ENCODE results near the gene HRH2. TPM values are rescaled to one million over a fixed set of nuclear protein-coding genes. Genes with fewer than 3 reads are reported as not detected.
A peak's percentile ranks its signal among the peaks of the same experiment; 100 is the strongest.

HRH2 gene
- total and polyA plus RNA-seq, 8 donors: 0.58 to 44.6 (median 4.6) TPM

DNA sequence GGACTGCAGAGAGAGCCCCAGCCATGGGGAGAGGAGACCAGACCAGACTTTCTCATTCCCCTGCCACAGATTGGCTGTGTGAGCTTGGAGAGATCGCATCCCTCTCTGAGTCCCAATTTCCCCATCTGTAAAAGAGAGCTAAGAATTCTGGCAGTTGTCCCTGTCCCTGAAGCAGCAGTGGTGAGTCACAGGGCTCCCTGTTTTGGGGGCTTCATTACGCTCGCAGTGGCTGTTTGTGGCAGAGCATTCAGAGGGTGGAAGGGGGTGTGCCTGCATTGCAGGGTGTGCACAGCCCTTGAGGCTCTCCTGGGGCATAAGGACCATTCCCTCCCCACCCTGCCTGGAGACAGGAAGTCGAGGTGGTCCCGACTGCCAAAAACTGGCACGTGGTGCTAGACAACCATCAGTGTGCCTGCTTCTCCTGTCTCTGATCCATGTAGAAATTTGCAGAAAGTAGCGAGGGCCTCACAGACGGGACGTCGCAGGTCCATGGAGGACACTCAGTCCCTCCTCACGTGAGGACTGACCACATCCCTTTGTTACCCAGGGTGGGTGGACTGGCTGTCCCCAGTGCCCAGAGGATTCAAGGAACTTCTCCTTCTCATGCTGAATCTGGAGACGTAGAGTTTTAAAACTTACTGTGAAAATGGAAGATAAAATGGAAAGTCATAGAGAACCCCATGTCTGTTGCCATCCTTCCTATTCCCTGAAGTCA lies 35.3 kb downstream of the HRH2 start:
- Histone ChIP-seq H3K36me3 (no peaks in the 10 kb centered on the region), H3K27ac (peak overlapping the region in 4 of 5 donors; percentile 1 to 74 (median 52))
- intact Hi-C loops (cut with DNase I; ENCODE audit: low total_unique reads): no loop called here

DNA sequence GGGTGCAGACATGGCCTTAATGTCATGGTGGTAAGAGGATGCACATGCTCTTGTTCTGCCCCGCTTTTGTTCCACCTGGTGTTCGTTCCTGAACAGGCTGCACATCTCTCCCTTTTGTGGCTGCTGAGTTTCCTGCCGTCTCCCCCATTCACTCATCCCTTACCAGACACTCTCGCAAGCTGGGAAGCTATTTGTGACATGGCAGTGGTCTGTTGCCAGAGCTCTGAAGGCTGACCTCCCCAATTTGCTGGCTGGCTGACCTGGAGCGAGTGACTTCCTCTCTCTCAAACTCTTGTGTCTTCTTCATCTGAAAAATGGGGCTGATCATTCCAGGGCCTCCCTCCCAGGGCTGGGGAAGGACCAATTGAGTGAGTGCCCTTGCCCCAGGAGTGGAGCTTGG lies 35.9 kb downstream of the HRH2 start:
- H3K27ac ChIP-seq: peak overlapping the region in 3 of 5 donors; percentile 1 to 74 (median 69)
- DNase-seq: no peak
- TF ChIP-seq, protein P1, sequence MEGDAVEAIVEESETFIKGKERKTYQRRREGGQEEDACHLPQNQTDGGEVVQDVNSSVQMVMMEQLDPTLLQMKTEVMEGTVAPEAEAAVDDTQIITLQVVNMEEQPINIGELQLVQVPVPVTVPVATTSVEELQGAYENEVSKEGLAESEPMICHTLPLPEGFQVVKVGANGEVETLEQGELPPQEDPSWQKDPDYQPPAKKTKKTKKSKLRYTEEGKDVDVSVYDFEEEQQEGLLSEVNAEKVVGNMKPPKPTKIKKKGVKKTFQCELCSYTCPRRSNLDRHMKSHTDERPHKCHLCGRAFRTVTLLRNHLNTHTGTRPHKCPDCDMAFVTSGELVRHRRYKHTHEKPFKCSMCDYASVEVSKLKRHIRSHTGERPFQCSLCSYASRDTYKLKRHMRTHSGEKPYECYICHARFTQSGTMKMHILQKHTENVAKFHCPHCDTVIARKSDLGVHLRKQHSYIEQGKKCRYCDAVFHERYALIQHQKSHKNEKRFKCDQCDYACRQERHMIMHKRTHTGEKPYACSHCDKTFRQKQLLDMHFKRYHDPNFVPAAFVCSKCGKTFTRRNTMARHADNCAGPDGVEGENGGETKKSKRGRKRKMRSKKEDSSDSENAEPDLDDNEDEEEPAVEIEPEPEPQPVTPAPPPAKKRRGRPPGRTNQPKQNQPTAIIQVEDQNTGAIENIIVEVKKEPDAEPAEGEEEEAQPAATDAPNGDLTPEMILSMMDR (IDR thresholded peaks at IDR 0.05): no peak
- TF ChIP-seq POLR2A (IDR thresholded peaks at IDR 0.05) (no peak), EP300 (IDR thresholded peaks at IDR 0.05) (no peak), POLR2AphosphoS5 (IDR thresholded peaks at IDR 0.05) (no peak)
- H3K9me3 ChIP-seq: no peaks in the 10 kb centered on the region
- no peaks in the 10 kb centered on the region for H3K27me3 ChIP-seq
- no peaks in the 10 kb centered on the region for H3K36me3 ChIP-seq
- 70 to 86% (median 81%) methylated on average over 5 of the region's 5 CpGs for WGBS, 5 donors
- peaks cover 4 to 74% (median 15%) of the 10 kb centered on the region in 4 donors for H3K4me1 ChIP-seq
- H3K4me3 ChIP-seq: no peak overlapping the region
- intact Hi-C loops (cut with DNase I; ENCODE audit: low total_unique reads): no loop called here

More for the DNA sequence above, 35.3 kb downstream of the HRH2 start:
- Histone ChIP-seq H3K9me3 (no peaks in the 10 kb centered on the region), H3K4me1 (peaks cover 9 to 80% (median 21%) of the 10 kb centered on the region in 4 donors), H3K4me3 (no peak overlapping the region), H3K27me3 (no peaks in the 10 kb centered on the region)
- WGBS, 5 donors: 57 to 91% (median 76%) methylated on average over 12 of the region's 12 CpGs
- TF ChIP-seq POLR2A (IDR thresholded peaks at IDR 0.05) (no peak), POLR2AphosphoS5 (IDR thresholded peaks at IDR 0.05) (no peak), EP300 (IDR thresholded peaks at IDR 0.05) (no peak)
- TF ChIP-seq, protein P1 (IDR thresholded peaks at IDR 0.05): no peak
- no peak for DNase-seq

DNA sequence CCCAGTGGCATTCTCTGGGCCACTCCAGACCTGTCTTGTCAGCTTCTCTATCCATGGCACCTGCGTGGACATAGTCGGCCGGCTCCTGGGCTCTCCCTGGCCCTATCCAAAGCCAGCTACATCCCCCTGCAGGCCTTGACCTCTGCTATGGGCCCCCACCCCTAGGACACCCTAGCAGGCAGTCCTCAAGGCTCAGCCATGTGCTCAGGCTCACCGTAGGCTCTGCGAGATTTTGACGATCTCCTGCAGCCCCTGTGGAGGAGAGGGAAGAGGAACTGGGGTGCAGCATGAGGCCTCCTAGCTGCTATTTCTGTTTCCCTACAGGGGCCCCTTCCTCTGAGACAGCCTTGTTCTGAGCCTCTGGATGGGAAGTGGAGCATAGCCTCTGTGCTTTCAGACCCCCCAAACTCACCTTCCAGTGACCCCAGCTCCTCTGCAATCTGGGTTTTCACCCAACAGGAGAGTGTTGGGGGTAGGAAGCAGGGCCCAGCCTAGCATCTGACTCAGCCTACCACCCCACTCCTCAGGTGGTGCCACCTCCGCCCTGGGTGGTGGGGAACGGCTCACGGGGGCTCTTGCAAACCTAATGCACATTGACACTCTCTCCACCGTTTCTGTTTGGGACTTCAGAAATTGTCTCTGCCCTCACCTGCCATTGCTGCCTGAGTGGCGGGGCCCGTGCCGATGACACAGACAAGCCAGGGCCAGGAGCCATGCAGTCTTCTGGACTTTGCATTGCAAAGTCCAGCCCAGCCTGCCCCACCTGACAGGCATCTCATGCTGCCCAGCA lies 36.7 kb downstream of the HRH2 start:
- peak overlapping the region; percentile 20 to 74 (median 51) for H3K27ac ChIP-seq
- H3K9me3 ChIP-seq: no peaks in the 10 kb centered on the region
- intact Hi-C loops (cut with DNase I; ENCODE audit: low total_unique reads): no loop called here
- WGBS, 5 donors: 77 to 86% (median 81%) methylated on average over 8 to 13 of the region's 13 CpGs
- peaks cover 0 to 65% (median 12%) of the 10 kb centered on the region in 4 donors for H3K4me1 ChIP-seq
- no peak overlapping the region for H3K4me3 ChIP-seq
- TF ChIP-seq EP300 (IDR thresholded peaks at IDR 0.05) (no peak), POLR2A (IDR thresholded peaks at IDR 0.05) (no peak), POLR2AphosphoS5 (IDR thresholded peaks at IDR 0.05) (no peak)
- TF ChIP-seq, protein P1 (IDR thresholded peaks at IDR 0.05): no peak
- DNase-seq: no peak
- no peaks in the 10 kb centered on the region for H3K27me3 ChIP-seq
- H3K36me3 ChIP-seq: no peaks in the 10 kb centered on the region

Measured in stomach (tissue), 9 donors.